ENCODE data around the gene FHIT.

Gene FHIT

DNA sequence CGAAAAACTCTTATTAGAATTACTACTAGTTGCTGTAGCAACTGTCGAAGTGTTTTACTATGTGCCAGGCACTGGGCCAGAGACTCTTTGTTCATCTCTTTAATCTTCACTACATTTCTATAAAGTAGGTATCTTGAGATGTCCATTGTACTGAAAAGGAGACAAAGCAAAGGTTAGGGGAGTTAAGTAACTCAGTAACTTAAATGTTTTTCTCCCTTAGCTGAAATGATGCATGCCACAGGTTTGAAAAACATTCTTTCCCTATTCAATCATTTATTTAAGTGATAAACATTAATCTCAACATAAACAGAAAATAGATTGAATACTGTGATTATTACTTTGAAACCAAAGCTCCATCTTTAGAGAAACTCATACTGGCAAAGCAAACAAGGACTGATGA, 776.2 kb downstream of the FHIT start:
- DNase-seq = no peak
- no peak overlapping the region for H3K4me3 ChIP-seq (ENCODE audit: low read depth, low read length)
- H3K27me3 ChIP-seq = no peaks in the 10 kb centered on the region
- no peaks in the 10 kb centered on the region for H3K4me1 ChIP-seq
- H3K9me3 ChIP-seq = no peaks in the 10 kb centered on the region
- no peaks in the 10 kb centered on the region for H3K36me3 ChIP-seq
- TF ChIP-seq, protein P1, sequence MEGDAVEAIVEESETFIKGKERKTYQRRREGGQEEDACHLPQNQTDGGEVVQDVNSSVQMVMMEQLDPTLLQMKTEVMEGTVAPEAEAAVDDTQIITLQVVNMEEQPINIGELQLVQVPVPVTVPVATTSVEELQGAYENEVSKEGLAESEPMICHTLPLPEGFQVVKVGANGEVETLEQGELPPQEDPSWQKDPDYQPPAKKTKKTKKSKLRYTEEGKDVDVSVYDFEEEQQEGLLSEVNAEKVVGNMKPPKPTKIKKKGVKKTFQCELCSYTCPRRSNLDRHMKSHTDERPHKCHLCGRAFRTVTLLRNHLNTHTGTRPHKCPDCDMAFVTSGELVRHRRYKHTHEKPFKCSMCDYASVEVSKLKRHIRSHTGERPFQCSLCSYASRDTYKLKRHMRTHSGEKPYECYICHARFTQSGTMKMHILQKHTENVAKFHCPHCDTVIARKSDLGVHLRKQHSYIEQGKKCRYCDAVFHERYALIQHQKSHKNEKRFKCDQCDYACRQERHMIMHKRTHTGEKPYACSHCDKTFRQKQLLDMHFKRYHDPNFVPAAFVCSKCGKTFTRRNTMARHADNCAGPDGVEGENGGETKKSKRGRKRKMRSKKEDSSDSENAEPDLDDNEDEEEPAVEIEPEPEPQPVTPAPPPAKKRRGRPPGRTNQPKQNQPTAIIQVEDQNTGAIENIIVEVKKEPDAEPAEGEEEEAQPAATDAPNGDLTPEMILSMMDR (IDR thresholded peaks at IDR 0.05; ENCODE audit: low read depth, low read length) = no peak

DNA sequence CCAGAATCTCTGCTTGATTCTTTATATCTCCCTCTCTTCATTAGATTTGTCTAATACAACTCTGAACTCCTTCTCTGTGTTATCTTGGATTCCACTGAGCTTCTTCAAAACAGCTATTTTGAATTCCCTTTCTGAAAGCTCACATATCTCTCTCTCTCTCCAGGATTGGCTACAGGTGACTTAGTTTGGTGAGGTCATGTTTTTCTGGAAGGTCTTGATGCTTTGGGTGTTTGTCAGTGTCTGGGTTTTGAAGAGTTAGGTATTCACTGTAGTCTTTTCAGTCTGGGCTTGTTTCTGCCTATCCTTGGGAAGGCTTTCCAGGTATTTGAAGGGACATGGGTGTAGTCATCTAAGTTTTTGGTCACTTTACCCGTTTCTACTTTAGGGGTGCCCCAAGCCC, 781.8 kb downstream of the FHIT start:
- TF ChIP-seq, protein P1 (IDR thresholded peaks at IDR 0.05; ENCODE audit: low read depth, low read length) = no peak
- no peaks in the 10 kb centered on the region for H3K36me3 ChIP-seq
- no peak for DNase-seq
- no peak overlapping the region for H3K4me3 ChIP-seq (ENCODE audit: low read depth, low read length)
- no peaks in the 10 kb centered on the region for H3K4me1 ChIP-seq
- H3K9me3 ChIP-seq = no peaks in the 10 kb centered on the region
- H3K27me3 ChIP-seq = no peaks in the 10 kb centered on the region

DNA sequence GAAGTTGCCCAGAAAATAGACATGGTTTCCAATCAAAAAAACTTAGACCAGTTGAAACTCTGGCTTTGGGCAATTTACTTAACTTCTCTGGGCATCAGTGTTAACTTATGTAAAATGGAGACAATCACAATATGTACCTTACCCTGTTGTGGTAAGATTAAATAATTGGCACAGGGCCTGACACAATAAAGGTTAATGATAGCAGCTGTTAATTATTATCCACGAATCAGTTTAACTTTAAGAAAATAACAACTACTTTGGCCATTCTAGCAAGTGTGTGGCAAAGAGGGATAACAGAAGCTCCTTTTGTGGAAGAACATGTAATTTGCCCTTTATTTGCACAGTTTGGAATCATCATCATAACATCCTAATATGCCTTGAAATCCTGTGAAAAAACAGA, 787.6 kb downstream of the FHIT start:
- Histone ChIP-seq H3K4me3 (ENCODE audit: low read depth, low read length) (no peak overlapping the region), H3K36me3 (no peaks in the 10 kb centered on the region), H3K9me3 (no peaks in the 10 kb centered on the region), H3K4me1 (no peaks in the 10 kb centered on the region), H3K27me3 (no peaks in the 10 kb centered on the region)
- TF ChIP-seq, protein P1 (IDR thresholded peaks at IDR 0.05; ENCODE audit: low read depth, low read length) = no peak
- no peak for DNase-seq

DNA sequence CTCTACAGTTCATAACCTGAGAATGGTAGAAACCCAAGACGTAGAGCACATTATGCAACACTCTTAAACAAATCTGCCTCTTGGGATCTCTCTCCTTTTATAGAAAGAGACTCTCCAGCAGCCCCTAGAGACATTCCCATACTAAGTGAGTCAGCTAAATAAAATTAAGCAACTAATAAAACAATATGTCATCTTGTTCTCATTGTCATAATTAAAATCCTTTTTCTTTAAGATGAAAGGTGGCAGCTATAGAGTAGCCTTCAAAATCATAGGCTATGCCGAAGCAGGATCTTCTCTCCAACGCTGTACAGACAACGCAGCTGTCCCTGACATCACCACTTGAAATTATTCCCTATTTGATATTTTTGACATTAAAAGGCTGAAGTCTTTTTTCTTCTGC, 790.0 kb downstream of the FHIT start:
- DNase-seq = no peak
- TF ChIP-seq, protein P1 (IDR thresholded peaks at IDR 0.05; ENCODE audit: low read depth, low read length) = no peak

DNA sequence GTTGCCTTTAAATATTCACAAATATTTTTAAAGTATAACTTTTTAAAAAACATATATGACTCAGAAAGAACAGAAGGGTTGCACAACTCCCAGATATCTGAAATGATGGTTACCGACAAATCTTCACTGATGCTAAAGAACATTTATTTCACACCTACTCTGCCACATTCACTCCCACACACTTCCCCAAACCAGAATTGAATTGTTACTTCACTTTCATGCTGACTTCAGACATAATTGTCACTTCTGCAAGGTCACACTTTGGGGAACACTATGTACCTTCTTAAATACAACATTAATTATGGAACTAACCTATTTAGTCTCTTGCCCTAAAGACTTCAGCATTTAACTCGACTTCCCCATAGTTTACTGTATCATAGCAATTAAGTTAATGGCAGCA, 795.1 kb downstream of the FHIT start:
- DNase-seq = no peak
- no peaks in the 10 kb centered on the region for H3K36me3 ChIP-seq

More for the DNA sequence above, 790.0 kb downstream of the FHIT start:
- Histone ChIP-seq H3K36me3 (no peaks in the 10 kb centered on the region), H3K9me3 (no peaks in the 10 kb centered on the region), H3K4me1 (no peaks in the 10 kb centered on the region), H3K4me3 (ENCODE audit: low read depth, low read length) (no peak overlapping the region), H3K27me3 (no peaks in the 10 kb centered on the region)

DNA sequence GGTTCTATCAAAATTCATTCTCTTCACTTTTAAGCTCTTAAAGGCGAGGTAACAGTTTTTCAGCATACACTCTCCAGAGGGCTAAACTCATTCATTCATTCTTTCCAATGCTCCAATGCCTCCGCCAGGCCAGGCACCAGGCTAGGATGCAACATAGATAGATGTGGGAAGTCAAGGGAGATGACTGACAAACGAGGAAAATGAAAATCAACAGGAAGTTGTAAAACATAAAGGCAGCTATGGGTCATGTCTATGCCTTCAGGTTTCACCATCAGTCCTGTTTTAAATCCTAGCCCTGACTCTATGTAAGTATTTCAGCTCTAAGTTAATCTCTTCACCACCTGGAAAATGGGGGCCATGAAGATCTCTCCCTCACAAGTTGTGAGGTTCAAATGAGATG, 797.9 kb downstream of the FHIT start:
- no peak for DNase-seq
- Histone ChIP-seq H3K9me3 (no peaks in the 10 kb centered on the region), H3K36me3 (no peaks in the 10 kb centered on the region), H3K27me3 (no peaks in the 10 kb centered on the region), H3K4me1 (no peaks in the 10 kb centered on the region), H3K4me3 (ENCODE audit: low read depth, low read length) (no peak overlapping the region)
- TF ChIP-seq, protein P1 (IDR thresholded peaks at IDR 0.05; ENCODE audit: low read depth, low read length) = no peak

More for the DNA sequence above, 795.1 kb downstream of the FHIT start:
- TF ChIP-seq, protein P1 (IDR thresholded peaks at IDR 0.05; ENCODE audit: low read depth, low read length) = no peak
- H3K27me3 ChIP-seq = no peaks in the 10 kb centered on the region
- H3K4me3 ChIP-seq (ENCODE audit: low read depth, low read length) = no peak overlapping the region
- no peaks in the 10 kb centered on the region for H3K4me1 ChIP-seq
- no peaks in the 10 kb centered on the region for H3K9me3 ChIP-seq
